ENCODE results near the gene SHISA9.

DNA sequence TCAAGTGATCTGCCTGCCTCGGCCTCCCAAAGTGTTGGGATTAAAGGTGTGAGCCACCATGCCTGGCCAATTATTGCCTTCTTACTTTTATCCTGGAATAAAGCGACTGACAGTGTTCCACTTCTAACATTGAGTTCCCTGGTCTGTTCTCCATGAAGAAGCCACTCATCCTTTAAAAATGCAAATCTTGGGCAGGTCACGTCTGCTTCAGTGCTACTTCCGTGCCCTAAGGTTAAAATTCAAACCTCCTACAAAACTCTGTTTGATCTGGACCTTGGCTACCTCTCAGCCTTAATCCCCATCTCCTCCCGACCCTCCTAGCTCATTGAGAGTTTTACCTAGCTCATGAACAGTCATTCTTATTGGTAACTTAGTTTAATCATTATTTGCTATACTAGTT is 9.6 kb upstream of the SHISA9 start:
- TF ChIP-seq YY1 (IDR thresholded peaks at IDR 0.05; ENCODE audit: extremely low read depth, insufficient replicate concordance, low read depth, low read length) (no peak), POLR2A (IDR thresholded peaks at IDR 0.05; ENCODE audit: borderline replicate concordance, extremely low read depth, insufficient read depth, insufficient read length) (no peak)
- TF ChIP-seq, protein P1, sequence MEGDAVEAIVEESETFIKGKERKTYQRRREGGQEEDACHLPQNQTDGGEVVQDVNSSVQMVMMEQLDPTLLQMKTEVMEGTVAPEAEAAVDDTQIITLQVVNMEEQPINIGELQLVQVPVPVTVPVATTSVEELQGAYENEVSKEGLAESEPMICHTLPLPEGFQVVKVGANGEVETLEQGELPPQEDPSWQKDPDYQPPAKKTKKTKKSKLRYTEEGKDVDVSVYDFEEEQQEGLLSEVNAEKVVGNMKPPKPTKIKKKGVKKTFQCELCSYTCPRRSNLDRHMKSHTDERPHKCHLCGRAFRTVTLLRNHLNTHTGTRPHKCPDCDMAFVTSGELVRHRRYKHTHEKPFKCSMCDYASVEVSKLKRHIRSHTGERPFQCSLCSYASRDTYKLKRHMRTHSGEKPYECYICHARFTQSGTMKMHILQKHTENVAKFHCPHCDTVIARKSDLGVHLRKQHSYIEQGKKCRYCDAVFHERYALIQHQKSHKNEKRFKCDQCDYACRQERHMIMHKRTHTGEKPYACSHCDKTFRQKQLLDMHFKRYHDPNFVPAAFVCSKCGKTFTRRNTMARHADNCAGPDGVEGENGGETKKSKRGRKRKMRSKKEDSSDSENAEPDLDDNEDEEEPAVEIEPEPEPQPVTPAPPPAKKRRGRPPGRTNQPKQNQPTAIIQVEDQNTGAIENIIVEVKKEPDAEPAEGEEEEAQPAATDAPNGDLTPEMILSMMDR (IDR thresholded peaks at IDR 0.05 in 2 of 3, conservative IDR thresholded peaks at IDR 0.05 in 1 of 3; ENCODE audit: borderline replicate concordance in 1 of 3, insufficient read depth in 1 of 3, low read depth in 2 of 3, low read length in 2 of 3), result no peak
